ENCODE results near the gene SHC2.

DNA sequence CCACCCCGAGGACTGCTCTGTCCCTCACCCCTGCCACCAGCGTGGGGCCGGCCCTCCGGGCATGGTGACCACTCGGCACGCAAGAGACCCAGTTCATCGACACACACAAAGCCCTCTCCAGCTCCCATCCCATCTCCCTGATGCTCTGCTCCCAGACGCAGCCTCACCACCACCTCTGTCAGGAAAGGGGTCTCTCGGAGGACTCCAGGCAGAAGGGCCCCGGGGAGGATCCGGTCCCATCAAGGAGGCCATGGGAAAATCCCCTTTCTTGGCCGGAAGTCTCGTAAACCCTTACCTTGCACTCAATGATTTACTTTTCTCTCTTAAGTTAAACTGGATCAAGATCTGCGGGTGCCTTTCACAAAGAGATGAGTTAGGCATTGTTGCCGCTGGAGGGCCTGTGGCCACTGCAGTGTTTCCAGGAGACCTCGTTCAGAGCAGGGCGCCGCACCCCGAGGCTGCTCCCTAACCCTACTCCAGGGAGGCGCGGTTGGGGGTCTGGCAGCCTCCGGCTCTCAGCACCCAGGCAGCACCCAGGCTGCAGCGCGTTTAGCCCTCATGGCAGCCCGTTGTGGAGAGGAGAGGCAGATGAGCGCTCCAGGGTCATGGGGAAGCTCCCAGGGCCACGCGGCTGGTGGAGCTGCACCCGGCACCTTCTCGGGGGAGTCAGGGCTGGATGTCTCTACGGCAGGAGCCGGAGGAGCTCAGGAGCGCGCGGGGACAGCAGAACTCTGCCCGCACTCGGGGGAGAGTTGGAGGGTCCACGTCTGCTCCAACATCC lies 82.8 kb downstream of the SHC2 start:
- TF ChIP-seq, protein P1, sequence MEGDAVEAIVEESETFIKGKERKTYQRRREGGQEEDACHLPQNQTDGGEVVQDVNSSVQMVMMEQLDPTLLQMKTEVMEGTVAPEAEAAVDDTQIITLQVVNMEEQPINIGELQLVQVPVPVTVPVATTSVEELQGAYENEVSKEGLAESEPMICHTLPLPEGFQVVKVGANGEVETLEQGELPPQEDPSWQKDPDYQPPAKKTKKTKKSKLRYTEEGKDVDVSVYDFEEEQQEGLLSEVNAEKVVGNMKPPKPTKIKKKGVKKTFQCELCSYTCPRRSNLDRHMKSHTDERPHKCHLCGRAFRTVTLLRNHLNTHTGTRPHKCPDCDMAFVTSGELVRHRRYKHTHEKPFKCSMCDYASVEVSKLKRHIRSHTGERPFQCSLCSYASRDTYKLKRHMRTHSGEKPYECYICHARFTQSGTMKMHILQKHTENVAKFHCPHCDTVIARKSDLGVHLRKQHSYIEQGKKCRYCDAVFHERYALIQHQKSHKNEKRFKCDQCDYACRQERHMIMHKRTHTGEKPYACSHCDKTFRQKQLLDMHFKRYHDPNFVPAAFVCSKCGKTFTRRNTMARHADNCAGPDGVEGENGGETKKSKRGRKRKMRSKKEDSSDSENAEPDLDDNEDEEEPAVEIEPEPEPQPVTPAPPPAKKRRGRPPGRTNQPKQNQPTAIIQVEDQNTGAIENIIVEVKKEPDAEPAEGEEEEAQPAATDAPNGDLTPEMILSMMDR (IDR thresholded peaks at IDR 0.05; ENCODE audit: insufficient read depth, low read depth, low read length): no peak
- no peak for TF ChIP-seq EZH2 (IDR thresholded peaks at IDR 0.05; ENCODE audit: insufficient read depth, low read length)
